ENCODE data around the gene PDK3. TPM values are rescaled to one million over a fixed set of nuclear protein-coding genes. Genes with fewer than 3 reads are reported as not detected.

Gene PDK3
- total and polyA plus RNA-seq, 11 donors, result 2.4 to 20.3 (median 14.6) TPM

GRCh38 chrX:24428516-24428915, 36.6 kb upstream of the PDK3 start:
- no peaks in the 10 kb centered on the region for H3K36me3 ChIP-seq
- peak overlapping the region in 2 of 12 donors; percentile 43 to 69 for H3K27ac ChIP-seq
- no peaks in the 10 kb centered on the region for H3K9me3 ChIP-seq
- H3K4me3 ChIP-seq, result no peak overlapping the region
- no peak for DNase-seq
- ATAC-seq, result no peak
- peaks cover 0 to 8% (median 0%) of the 10 kb centered on the region in 9 donors for H3K27me3 ChIP-seq
- peaks cover 0 to 15% (median 0%) of the 10 kb centered on the region in 12 donors for H3K4me1 ChIP-seq
- TF ChIP-seq CTCF (IDR thresholded peaks at IDR 0.05) (no peak), POLR2A (IDR thresholded peaks at IDR 0.05) (no peak)
- 52 to 77% (median 71%) methylated on average over 4 of the region's 4 CpGs for WGBS, 4 donors
- intact Hi-C loops (cut with DNase I), result no loop called here

GRCh38 chrX:24435060-24435459, 30.0 kb upstream of the PDK3 start:
- H3K9me3 ChIP-seq, result no peaks in the 10 kb centered on the region
- DNase-seq (no peak), ATAC-seq (no peak)
- no peak overlapping the region for H3K27ac ChIP-seq
- no peak overlapping the region for H3K4me3 ChIP-seq
- intact Hi-C loops (cut with DNase I), result no loop called here
- H3K27me3 ChIP-seq, result peaks cover 0 to 15% (median 0%) of the 10 kb centered on the region in 9 donors
- no peaks in the 10 kb centered on the region for H3K4me1 ChIP-seq
- TF ChIP-seq CTCF (IDR thresholded peaks at IDR 0.05) (no peak), POLR2A (IDR thresholded peaks at IDR 0.05) (no peak)
- H3K36me3 ChIP-seq, result no peaks in the 10 kb centered on the region

GRCh38 chrX:24443918-24444317, 21.2 kb upstream of the PDK3 start:
- intact Hi-C loops (cut with DNase I), result no loop called here
- WGBS, 4 donors, result 67 to 82% (median 74%) methylated on average over 4 of the region's 4 CpGs
- no peak overlapping the region for H3K27ac ChIP-seq

GRCh38 chrX:24444645-24445044, 20.4 kb upstream of the PDK3 start:
- Histone ChIP-seq H3K4me1 (no peaks in the 10 kb centered on the region), H3K9me3 (no peaks in the 10 kb centered on the region), H3K36me3 (no peaks in the 10 kb centered on the region), H3K27me3 (peaks cover 0 to 19% (median 0%) of the 10 kb centered on the region in 9 donors), H3K27ac (no peak overlapping the region), H3K4me3 (no peak overlapping the region)
- ATAC-seq (no peak), DNase-seq (no peak)
- 72 to 91% (median 80%) methylated on average over 4 of the region's 4 CpGs for WGBS, 4 donors
- TF ChIP-seq CTCF (IDR thresholded peaks at IDR 0.05), result no peak
- TF ChIP-seq POLR2A (IDR thresholded peaks at IDR 0.05), result no peak
- intact Hi-C loops (cut with DNase I), result no loop called here

More at GRCh38 chrX:24443918-24444317, 21.2 kb upstream of the PDK3 start:
- Histone ChIP-seq H3K9me3 (no peaks in the 10 kb centered on the region), H3K27me3 (peaks cover 0 to 19% (median 0%) of the 10 kb centered on the region in 9 donors), H3K36me3 (no peaks in the 10 kb centered on the region), H3K4me3 (no peak overlapping the region), H3K4me1 (no peaks in the 10 kb centered on the region)
- ATAC-seq, result no peak
- TF ChIP-seq CTCF (IDR thresholded peaks at IDR 0.05), result no peak
- TF ChIP-seq POLR2A (IDR thresholded peaks at IDR 0.05), result no peak
- DNase-seq, result no peak
